Pancreas (tissue), 10 donors: Measurements from ENCODE around the gene CFAP46. TPM values are rescaled to one million over a fixed set of nuclear protein-coding genes. Genes with fewer than 3 reads are reported as not detected.

Experiments used
- ATAC-seq, 4 donors: fragments of 200-7000 bp; cut with Tn5 transposase; one replicate each; pipeline versions ENCODE4 v1.8.0 to v1.9.1; 2020; ENCODE audit warnings: mild to moderate bottlenecking in 4 of 4, moderate library complexity in 4 of 4
- DNase-seq, 6 donors: peaks; one replicate each; pipeline ENCODE4 v3.0.0-alpha.2; 2020
- FAIRE-seq: peaks from 2 replicates; lab custom pipeline; 2012; peaks lifted over from hg19 to GRCh38; lab: Jason Lieb, UNC
- H3K27ac ChIP-seq, 4 donors: fragments of 200-600 bp; sonication (generic); 1 replicate in 3 of 4; 2 replicates in 1 of 4; pipeline versions ENCODE4 v1.5.0 to v1.8.0; 2020
- H3K27me3 ChIP-seq, 4 donors: fragments of 200-600 bp; one replicate each; pipeline ENCODE4 v1.8.0; 2021
- H3K36me3 ChIP-seq, 3 donors: fragments of 200-600 bp; sonication (generic) in 1 of 3; one replicate each; pipeline versions ENCODE4 v1.5.0 to v1.8.0; 2020 to 2021
- H3K4me1 ChIP-seq, 3 donors: fragments of 200-600 bp; one replicate each; pipeline ENCODE4 v1.8.0; 2021
- H3K4me3 ChIP-seq, 4 donors: fragments of 200-600 bp; sonication (generic) in 2 of 4; one replicate each; pipeline versions ENCODE4 v1.5.0 to v1.8.0; 2020 to 2021
- H3K9me3 ChIP-seq, 4 donors: fragments of 200-600 bp; one replicate each; pipeline ENCODE4 v1.8.0; 2021
- CTCF ChIP-seq, 4 donors: fragments of 200-600 bp; sonication (generic) in 3 of 4; IDR thresholded peaks; one replicate each; pipeline versions ENCODE4 v1.5.0 to v1.8.0; 2021; ENCODE audit warnings: antibody characterized with exemption in 4 of 4
- WGBS, 2 donors: extraction: QIAGEN DNeasy Blood & Tissue Kit; methylation state at CpG; one replicate each; pipeline ENCODE4 v1.1.7; 2013; 5-methylcytosine and 5-hydroxymethylcytosine counted together
- intact Hi-C, 3 donors: fragments of 100-400 bp; cut with DNase I; formaldehyde crosslinking; loops; one replicate each; pipeline versions ENCODE4 v1.11.1 to v1.14.2; 2022
- polyA plus RNA-seq, 2 donors: library from polyadenylated mRNA; stranded (reverse); fragments of 200-250 nt; gene quantifications; one replicate each; pipeline ENCODE4 v1.2.3, GENCODE V29; 2013
- total RNA-seq, 6 donors: library from RNA; stranded (reverse); fragmentation: NEBNext Ultra II Directional in 4 of 6; extraction: Animal tissue kit (Norgen Biotek cat#: 25700) in 4 of 6; gene quantifications; one replicate each; pipeline versions ENCODE4 v1.2.1 to v1.2.4, GENCODE V29; 2021 to 2023
- donor health status: healthy with polysubstance abuse.
- donor health status: DM: no; HTN: no; CAD: no; lungs with moderate emphysema.
- donor health status: DM: no; HTN: no; CAD: no.
- donor health status: control.
- donor health status: control.
- donor health status: Bipolar disorder and iron deficiency.
- donor health status: DM: yes; HTN: yes; CAD: no.
- donor health status: DM: no; HTN: no; CAD: no.
- donor health status: DM: no; HTN: no; CAD: no.
- donor health status: DM: yes; HTN: yes; CAD: no.

The CFAP46 gene
- total and polyA plus RNA-seq, 8 donors = 0.39 to 1.6 (median 1.0) TPM

GRCh38 chr10:132988988-132989387 is 46.6 kb upstream of the CFAP46 start:
- ATAC-seq = no peak
- H3K27me3 ChIP-seq = no peaks in the 10 kb centered on the region
- no peak for TF ChIP-seq CTCF (IDR thresholded peaks at IDR 0.05)
- no peaks in the 10 kb centered on the region for H3K4me1 ChIP-seq
- DNase-seq = peak in 1 of 6 donors; percentile 32
- FAIRE-seq = no peak
- WGBS, 2 donors = 62 to 72% methylated on average over 7 to 8 of the region's 8 CpGs
- intact Hi-C loops = no loop called here
- no peaks in the 10 kb centered on the region for H3K36me3 ChIP-seq
- no peak overlapping the region for H3K27ac ChIP-seq
- no peaks in the 10 kb centered on the region for H3K9me3 ChIP-seq
- no peak overlapping the region for H3K4me3 ChIP-seq

GRCh38 chr10:132987671-132988571 is 45.6 kb upstream of the CFAP46 start:
- H3K27ac ChIP-seq = no peak overlapping the region
- no peak overlapping the region for H3K4me3 ChIP-seq
- ATAC-seq (peak in 2 of 4 donors; percentile 23 to 49), FAIRE-seq (no peak), DNase-seq (peak in 2 of 6 donors; percentile 38 to 47)
- H3K36me3 ChIP-seq = no peaks in the 10 kb centered on the region
- intact Hi-C loops = no loop called here
- WGBS, 2 donors = 56 to 71% methylated on average over 29 of the region's 29 CpGs
- H3K9me3 ChIP-seq = no peaks in the 10 kb centered on the region
- H3K4me1 ChIP-seq = no peaks in the 10 kb centered on the region
- TF ChIP-seq CTCF (IDR thresholded peaks at IDR 0.05) = no peak
- no peaks in the 10 kb centered on the region for H3K27me3 ChIP-seq

GRCh38 chr10:132986978-132987377 is 44.6 kb upstream of the CFAP46 start:
- DNase-seq = peak in 1 of 6 donors; percentile 26
- WGBS, 2 donors = 58 to 73% methylated on average over 14 of the region's 14 CpGs
- no peaks in the 10 kb centered on the region for H3K9me3 ChIP-seq
- no peak for TF ChIP-seq CTCF (IDR thresholded peaks at IDR 0.05)
- ATAC-seq = no peak
- H3K27ac ChIP-seq = no peak overlapping the region
- H3K4me1 ChIP-seq = no peaks in the 10 kb centered on the region
- no peaks in the 10 kb centered on the region for H3K36me3 ChIP-seq
- no peak for FAIRE-seq
- no peaks in the 10 kb centered on the region for H3K27me3 ChIP-seq
- H3K4me3 ChIP-seq = no peak overlapping the region
- intact Hi-C loops = no loop called here

- ATAC-seq (no peak), DNase-seq (peak in 1 of 6 donors; percentile 36), FAIRE-seq (no peak)
- Histone ChIP-seq H3K27me3 (no peaks in the 10 kb centered on the region), H3K4me1 (no peaks in the 10 kb centered on the region), H3K9me3 (no peaks in the 10 kb centered on the region), H3K36me3 (no peaks in the 10 kb centered on the region), H3K27ac (no peak overlapping the region), H3K4me3 (no peak overlapping the region)
- no peak for TF ChIP-seq CTCF (IDR thresholded peaks at IDR 0.05)
- 63 to 78% methylated on average over 8 of the region's 8 CpGs for WGBS, 2 donors
- intact Hi-C loops = no loop called here
Measured at GRCh38 chr10:132986576-132986975, 44.2 kb upstream of the CFAP46 start.

GRCh38 chr10:132986076-132986475 is 43.7 kb upstream of the CFAP46 start:
- Histone ChIP-seq H3K36me3 (no peaks in the 10 kb centered on the region), H3K4me3 (no peak overlapping the region), H3K27ac (no peak overlapping the region), H3K27me3 (no peaks in the 10 kb centered on the region), H3K4me1 (no peaks in the 10 kb centered on the region), H3K9me3 (no peaks in the 10 kb centered on the region)
- DNase-seq (peak in 1 of 6 donors; percentile 33), ATAC-seq (no peak), FAIRE-seq (no peak)
- no peak for TF ChIP-seq CTCF (IDR thresholded peaks at IDR 0.05)
- 55 to 72% methylated on average over 8 of the region's 8 CpGs for WGBS, 2 donors
- intact Hi-C loops = no loop called here
